SJCRH30 (cell line): Measurements from ENCODE around the gene AP2A1. TPM values are rescaled to one million over a fixed set of nuclear protein-coding genes. Genes with fewer than 3 reads are reported as not detected.

Experiments used
- DNase-seq, 2 experiments: peaks; one replicate each; pipeline ENCODE4 v3.0.0-alpha.2; 2015 to 2020
- H3K27ac ChIP-seq: fragments of 250-450 bp; sonication (Bioruptor Pico); 2 replicates; pipeline ENCODE4 v1.5.1; 2020; ENCODE audit warnings: mild to moderate bottlenecking, moderate library complexity
- H3K27me3 ChIP-seq: fragments of 250-450 bp; sonication (Bioruptor Pico); 2 replicates; pipeline ENCODE4 v1.5.1; 2020; ENCODE audit warnings: mild to moderate bottlenecking, moderate library complexity
- H3K36me3 ChIP-seq: fragments of 250-450 bp; sonication (Bioruptor Pico); 2 replicates; pipeline ENCODE4 v1.5.1; 2020; ENCODE audit warnings: mild to moderate bottlenecking, moderate library complexity
- H3K4me1 ChIP-seq: fragments of 250-450 bp; sonication (Bioruptor Pico); 2 replicates; pipeline ENCODE4 v1.5.1; 2020; ENCODE audit warnings: mild to moderate bottlenecking, moderate library complexity
- H3K4me3 ChIP-seq: fragments of 250-450 bp; sonication (Bioruptor Pico); 2 replicates; pipeline ENCODE4 v1.5.1; 2020; ENCODE audit warnings: mild to moderate bottlenecking, moderate library complexity
- H3K9me3 ChIP-seq: fragments of 250-450 bp; sonication (Bioruptor Pico); replicated peaks from 2 replicates; pipeline ENCODE4 v1.5.1; 2020; ENCODE audit warnings: mild to moderate bottlenecking, moderate library complexity
- total RNA-seq: library from RNA; depleted of rRNA; stranded (reverse); fragments of >200 nt; shearing (Covaris generic); gene quantifications from 2 replicates; pipeline ENCODE4 v1.2.3, GENCODE V29; 2014

AP2A1 gene
- total RNA-seq, 1 experiment from 2014 or later, result 68.8 TPM

- H3K27me3 ChIP-seq, result no peaks in the 10 kb centered on the region
- H3K9me3 ChIP-seq, result no peaks in the 10 kb centered on the region
- 0 out of 2 replicates have a peak, but pooled peaks cover 3% of the 10 kb centered on the region for H3K36me3 ChIP-seq
- DNase-seq, result no peak
- no peak overlapping the region for H3K27ac ChIP-seq
- H3K4me1 ChIP-seq, result no peaks in the 10 kb centered on the region
- H3K4me3 ChIP-seq, result no peak overlapping the region
Observed at GRCh38 chr19:49774969-49775368, 8.2 kb downstream of the AP2A1 start.

- Histone ChIP-seq H3K27ac (no peak overlapping the region), H3K36me3 (0 out of 2 replicates have a peak, but pooled peaks cover 3% of the 10 kb centered on the region), H3K4me1 (no peaks in the 10 kb centered on the region), H3K9me3 (no peaks in the 10 kb centered on the region), H3K27me3 (no peaks in the 10 kb centered on the region), H3K4me3 (no peak overlapping the region)
- DNase-seq, result no peak
Observed at GRCh38 chr19:49775742-49776370, 9.1 kb downstream of the AP2A1 start.

- no peak overlapping the region for H3K4me3 ChIP-seq
- 0 out of 2 replicates have a peak, but pooled peaks cover 3% of the 10 kb centered on the region for H3K36me3 ChIP-seq
- H3K4me1 ChIP-seq, result no peaks in the 10 kb centered on the region
- H3K27ac ChIP-seq, result no peak overlapping the region
- H3K9me3 ChIP-seq, result no peaks in the 10 kb centered on the region
- no peak for DNase-seq
- no peaks in the 10 kb centered on the region for H3K27me3 ChIP-seq
Observed at GRCh38 chr19:49776371-49776764, 9.6 kb downstream of the AP2A1 start.

- H3K27ac ChIP-seq, result no peak overlapping the region
- no peaks in the 10 kb centered on the region for H3K4me1 ChIP-seq
- H3K9me3 ChIP-seq, result no peaks in the 10 kb centered on the region
- DNase-seq, result no peak
- no peaks in the 10 kb centered on the region for H3K27me3 ChIP-seq
- no peak overlapping the region for H3K4me3 ChIP-seq
- peaks cover 12% of the 10 kb centered on the region for H3K36me3 ChIP-seq
Observed at GRCh38 chr19:49779731-49780555, 13.1 kb downstream of the AP2A1 start.

- Histone ChIP-seq H3K9me3 (no peaks in the 10 kb centered on the region), H3K4me3 (no peak overlapping the region), H3K4me1 (no peaks in the 10 kb centered on the region), H3K36me3 (peaks cover 12% of the 10 kb centered on the region), H3K27me3 (no peaks in the 10 kb centered on the region), H3K27ac (no peak overlapping the region)
- DNase-seq, result no peak
Observed at GRCh38 chr19:49780861-49781260, 14.1 kb downstream of the AP2A1 start.

- Histone ChIP-seq H3K9me3 (no peaks in the 10 kb centered on the region), H3K27me3 (no peaks in the 10 kb centered on the region), H3K36me3 (peaks cover 10% of the 10 kb centered on the region), H3K27ac (no peak overlapping the region), H3K4me1 (no peaks in the 10 kb centered on the region; the same call in 1 of the 2 replicates), H3K4me3 (no peak overlapping the region)
- DNase-seq, result no peak
Observed at GRCh38 chr19:49781394-49781793, 14.6 kb downstream of the AP2A1 start.

- H3K4me1 ChIP-seq, result peaks cover 3% of the 10 kb centered on the region; the same call in 1 of the 2 replicates
- no peak for DNase-seq
- no peak overlapping the region for H3K27ac ChIP-seq
- no peak overlapping the region for H3K4me3 ChIP-seq
- no peaks in the 10 kb centered on the region for H3K27me3 ChIP-seq
- H3K36me3 ChIP-seq, result peaks cover 9% of the 10 kb centered on the region
- no peaks in the 10 kb centered on the region for H3K9me3 ChIP-seq
Observed at GRCh38 chr19:49782515-49782914, 15.7 kb downstream of the AP2A1 start.

- H3K27me3 ChIP-seq, result no peaks in the 10 kb centered on the region
- peak; percentile 24 to 43 for DNase-seq
- no peak overlapping the region for H3K4me3 ChIP-seq
- H3K9me3 ChIP-seq, result no peaks in the 10 kb centered on the region
- peaks cover 21% of the 10 kb centered on the region for H3K36me3 ChIP-seq
- H3K4me1 ChIP-seq, result peaks cover 3% of the 10 kb centered on the region; the same call in 1 of the 2 replicates
- H3K27ac ChIP-seq, result no peak overlapping the region
Observed at GRCh38 chr19:49786376-49786820, 19.6 kb downstream of the AP2A1 start.

GRCh38 chr19:49787746-49788145, 20.9 kb downstream of the AP2A1 start:
- Histone ChIP-seq H3K4me1 (peaks cover 3% of the 10 kb centered on the region; the same call in 1 of the 2 replicates), H3K36me3 (peaks cover 15% of the 10 kb centered on the region)

GRCh38 chr19:49788857-49789256, 22.1 kb downstream of the AP2A1 start:
- Histone ChIP-seq H3K4me3 (no peak overlapping the region), H3K36me3 (peaks cover 16% of the 10 kb centered on the region; the same call in 1 of the 2 replicates), H3K27ac (no peak overlapping the region), H3K9me3 (no peaks in the 10 kb centered on the region), H3K27me3 (no peaks in the 10 kb centered on the region), H3K4me1 (peaks cover 3% of the 10 kb centered on the region; the same call in 1 of the 2 replicates)
- DNase-seq, result no peak

More at GRCh38 chr19:49787746-49788145, 20.9 kb downstream of the AP2A1 start:
- no peak for DNase-seq
- Histone ChIP-seq H3K27ac (no peak overlapping the region), H3K27me3 (no peaks in the 10 kb centered on the region), H3K4me3 (no peak overlapping the region), H3K9me3 (no peaks in the 10 kb centered on the region)

- Histone ChIP-seq H3K27me3 (no peaks in the 10 kb centered on the region), H3K4me1 (peaks cover 3% of the 10 kb centered on the region; the same call in 1 of the 2 replicates), H3K36me3 (peaks cover 30% of the 10 kb centered on the region), H3K27ac (no peak overlapping the region), H3K9me3 (no peaks in the 10 kb centered on the region), H3K4me3 (no peak overlapping the region)
- no peak for DNase-seq
Observed at GRCh38 chr19:49790866-49791265, 24.1 kb downstream of the AP2A1 start.

- no peak for DNase-seq
Observed at GRCh38 chr19:49791776-49792445, 25.1 kb downstream of the AP2A1 start.

GRCh38 chr19:49792829-49793560, 26.2 kb downstream of the AP2A1 start:
- peaks cover 44% of the 10 kb centered on the region for H3K36me3 ChIP-seq
- DNase-seq, result no peak
- no peak overlapping the region for H3K4me3 ChIP-seq

More at GRCh38 chr19:49791776-49792445, 25.1 kb downstream of the AP2A1 start:
- H3K27me3 ChIP-seq, result no peaks in the 10 kb centered on the region
- H3K4me1 ChIP-seq, result no peaks in the 10 kb centered on the region
- H3K4me3 ChIP-seq, result no peak overlapping the region
- peaks cover 41% of the 10 kb centered on the region for H3K36me3 ChIP-seq
- no peak overlapping the region for H3K27ac ChIP-seq
- H3K9me3 ChIP-seq, result no peaks in the 10 kb centered on the region

GRCh38 chr19:49793561-49793840, 26.7 kb downstream of the AP2A1 start:
- Histone ChIP-seq H3K4me3 (no peak overlapping the region), H3K36me3 (peaks cover 43% of the 10 kb centered on the region), H3K27me3 (no peaks in the 10 kb centered on the region), H3K27ac (no peak overlapping the region), H3K9me3 (no peaks in the 10 kb centered on the region), H3K4me1 (no peaks in the 10 kb centered on the region)
- no peak for DNase-seq

More at GRCh38 chr19:49792829-49793560, 26.2 kb downstream of the AP2A1 start:
- Histone ChIP-seq H3K27me3 (no peaks in the 10 kb centered on the region), H3K4me1 (no peaks in the 10 kb centered on the region), H3K9me3 (no peaks in the 10 kb centered on the region), H3K27ac (no peak overlapping the region)
